SH-SY5Y (cell line): ENCODE results near the gene TSPAN18.

ENCODE experiments used
- GATA2 ChIP-seq: IDR thresholded peaks from 2 replicates; pipeline ENCODE4 v1.6.1; 2011; ENCODE audit warnings: mild to moderate bottlenecking, low read depth, low read length
- GATA3 ChIP-seq: IDR thresholded peaks from 2 replicates; pipeline ENCODE4 v1.6.1; 2011; ENCODE audit warnings: low read depth, mild to moderate bottlenecking, low read length, moderate library complexity

- TF ChIP-seq GATA3 (no peak), GATA2 (no peak)
Measured at GRCh38 chr11:44734843-44735381, 8.2 kb downstream of the TSPAN18 start.
